GM20000 (cell line): ENCODE measurements around the gene ARHGAP1.

Source experiments
- DNase-seq: peaks from one replicate; pipeline ENCODE4 v3.0.0; 2012; ENCODE audit warnings: low spot score
- CTCF ChIP-seq: IDR thresholded peaks from 2 replicates; pipeline ENCODE4 v1.5.1; 2012; ENCODE audit warnings: mild to moderate bottlenecking, control low read depth; ENCODE audit errors: extremely low read depth, missing control alignments

Gene ARHGAP1

GRCh38 chr11:46680164-46680760 is 20.2 kb downstream of the ARHGAP1 start:
- TF ChIP-seq CTCF: no peak
- DNase-seq: no peak

- DNase-seq: no peak
- no peak for TF ChIP-seq CTCF
These were observed 20.9 kb downstream of the ARHGAP1 start for GRCh38 chr11:46679241-46680163.

GRCh38 chr11:46678741-46679130 is 21.7 kb downstream of the ARHGAP1 start:
- TF ChIP-seq CTCF: no peak
- no peak for DNase-seq

- TF ChIP-seq CTCF: no peak
- no peak for DNase-seq
These were observed 22.3 kb downstream of the ARHGAP1 start for GRCh38 chr11:46677991-46678740.

- TF ChIP-seq CTCF: no peak
- DNase-seq: no peak
These were observed 23.2 kb downstream of the ARHGAP1 start for GRCh38 chr11:46677169-46677568.

GRCh38 chr11:46676436-46677158 is 23.8 kb downstream of the ARHGAP1 start:
- DNase-seq: no peak

More at GRCh38 chr11:46676436-46677158, 23.8 kb downstream of the ARHGAP1 start:
- TF ChIP-seq CTCF: no peak
